ENCODE measurements around the gene RASL11A. TPM values are rescaled to one million over a fixed set of nuclear protein-coding genes. Genes with fewer than 3 reads are reported as not detected.
"Not testable (repeated sequence)": the region's sequence is repeated elsewhere in the genome, so short reads cannot be mapped to it uniquely, and the experiment has no call there.

The RASL11A gene
- total RNA-seq, 1 donor from 2014 or later, result 5.8 TPM

DNA sequence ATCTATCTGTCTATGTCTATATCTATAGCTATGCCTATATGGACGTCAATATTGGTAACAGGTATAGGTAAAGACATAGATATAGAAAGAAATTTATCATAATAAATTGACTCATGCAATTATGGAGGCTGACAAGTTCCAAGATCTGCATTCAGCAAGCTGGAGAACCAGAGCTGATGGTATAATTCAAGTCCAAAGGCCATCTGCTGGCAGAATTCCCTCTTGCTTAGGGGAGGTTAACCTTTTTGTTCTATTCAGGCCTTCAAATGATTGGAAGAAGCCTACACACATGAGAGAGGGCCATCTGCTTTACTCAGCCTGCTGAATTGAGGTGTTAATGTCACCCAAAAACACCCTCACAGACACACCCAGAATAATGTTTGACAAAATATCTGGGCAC is 10.8 kb downstream of the RASL11A start:
- H3K4me1 Mint-ChIP-seq (ENCODE audit: low read depth), result no peaks in the 10 kb centered on the region
- no peaks in the 10 kb centered on the region for H3K36me3 Mint-ChIP-seq (ENCODE audit: insufficient read depth)
- no peak overlapping the region for H3K4me3 Mint-ChIP-seq (ENCODE audit: low read depth)
- DNase-seq (ENCODE audit: low spot score, unreplicated experiment), result no peak
- TF ChIP-seq, protein P1, sequence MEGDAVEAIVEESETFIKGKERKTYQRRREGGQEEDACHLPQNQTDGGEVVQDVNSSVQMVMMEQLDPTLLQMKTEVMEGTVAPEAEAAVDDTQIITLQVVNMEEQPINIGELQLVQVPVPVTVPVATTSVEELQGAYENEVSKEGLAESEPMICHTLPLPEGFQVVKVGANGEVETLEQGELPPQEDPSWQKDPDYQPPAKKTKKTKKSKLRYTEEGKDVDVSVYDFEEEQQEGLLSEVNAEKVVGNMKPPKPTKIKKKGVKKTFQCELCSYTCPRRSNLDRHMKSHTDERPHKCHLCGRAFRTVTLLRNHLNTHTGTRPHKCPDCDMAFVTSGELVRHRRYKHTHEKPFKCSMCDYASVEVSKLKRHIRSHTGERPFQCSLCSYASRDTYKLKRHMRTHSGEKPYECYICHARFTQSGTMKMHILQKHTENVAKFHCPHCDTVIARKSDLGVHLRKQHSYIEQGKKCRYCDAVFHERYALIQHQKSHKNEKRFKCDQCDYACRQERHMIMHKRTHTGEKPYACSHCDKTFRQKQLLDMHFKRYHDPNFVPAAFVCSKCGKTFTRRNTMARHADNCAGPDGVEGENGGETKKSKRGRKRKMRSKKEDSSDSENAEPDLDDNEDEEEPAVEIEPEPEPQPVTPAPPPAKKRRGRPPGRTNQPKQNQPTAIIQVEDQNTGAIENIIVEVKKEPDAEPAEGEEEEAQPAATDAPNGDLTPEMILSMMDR (IDR thresholded peaks at IDR 0.05; ENCODE audit: unreplicated experiment), result no peak
- peaks cover 3% of the 10 kb centered on the region for H3K27me3 Mint-ChIP-seq
- H3K9me3 Mint-ChIP-seq (ENCODE audit: low read depth), result no peaks in the 10 kb centered on the region
- no peak overlapping the region for H3K27ac Mint-ChIP-seq

DNA sequence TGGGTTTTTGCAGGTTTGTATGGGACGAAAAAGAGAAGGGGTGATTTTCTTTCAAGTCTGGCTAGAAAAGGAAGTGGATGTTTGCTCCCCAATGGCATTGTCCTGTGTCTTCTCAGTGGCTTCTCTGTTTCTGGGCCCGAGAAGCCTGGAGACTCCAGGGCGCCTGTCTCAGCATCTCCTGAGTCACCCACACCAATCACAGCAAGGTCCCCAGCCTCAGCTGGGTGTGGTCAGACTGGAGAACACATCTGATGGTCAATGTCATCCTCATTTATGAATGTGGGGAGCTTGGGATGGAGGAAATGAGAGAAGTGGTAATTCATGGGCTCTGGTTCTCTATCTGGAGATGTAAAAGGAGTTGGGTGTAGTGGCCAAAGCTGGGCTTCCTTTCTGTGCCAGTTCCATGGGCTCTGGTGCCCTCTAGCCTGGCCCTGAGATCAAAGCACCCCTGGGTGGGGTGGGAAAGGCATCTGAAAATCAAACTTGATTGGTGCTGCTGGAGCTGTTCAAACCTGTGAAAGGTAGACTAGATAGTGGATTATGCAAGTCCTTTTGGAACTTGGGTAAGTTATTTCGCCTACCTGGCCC is 13.4 kb downstream of the RASL11A start:
- H3K4me3 Mint-ChIP-seq (ENCODE audit: low read depth), result no peak overlapping the region
- H3K4me1 Mint-ChIP-seq (ENCODE audit: low read depth), result no peaks in the 10 kb centered on the region
- no peak for DNase-seq (ENCODE audit: low spot score, unreplicated experiment)
- no peaks in the 10 kb centered on the region for H3K36me3 Mint-ChIP-seq (ENCODE audit: insufficient read depth)
- TF ChIP-seq, protein P1 (IDR thresholded peaks at IDR 0.05; ENCODE audit: unreplicated experiment), result no peak
- no peaks in the 10 kb centered on the region for H3K9me3 Mint-ChIP-seq (ENCODE audit: low read depth)
- H3K27ac Mint-ChIP-seq, result no peak overlapping the region
- peaks cover 3% of the 10 kb centered on the region for H3K27me3 Mint-ChIP-seq

DNA sequence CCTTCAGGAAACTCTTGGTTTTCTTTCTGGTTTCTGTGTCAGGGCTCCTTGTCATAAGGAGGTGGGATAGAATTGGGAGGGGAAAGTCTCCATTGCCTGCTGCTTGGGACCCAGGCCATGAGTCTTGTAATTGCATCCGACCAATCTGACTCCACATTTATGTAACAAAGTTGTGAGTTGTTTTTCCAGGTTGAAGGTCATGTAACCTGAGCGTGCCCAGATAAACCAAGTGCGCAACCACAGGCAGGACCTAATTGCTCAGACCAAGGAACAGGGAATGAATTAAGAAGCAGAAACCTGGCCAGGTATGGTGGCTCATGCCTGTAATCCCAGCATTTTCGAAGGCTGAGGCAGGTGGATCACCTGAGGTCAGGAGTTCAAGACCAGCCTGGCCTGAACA is 17.8 kb downstream of the RASL11A start:
- no peak overlapping the region for H3K27ac Mint-ChIP-seq
- H3K36me3 Mint-ChIP-seq (ENCODE audit: insufficient read depth), result no peaks in the 10 kb centered on the region
- no peaks in the 10 kb centered on the region for H3K9me3 Mint-ChIP-seq (ENCODE audit: low read depth)
- TF ChIP-seq, protein P1 (IDR thresholded peaks at IDR 0.05; ENCODE audit: unreplicated experiment), result no peak
- no peak for DNase-seq (ENCODE audit: low spot score, unreplicated experiment)
- no peaks in the 10 kb centered on the region for H3K4me1 Mint-ChIP-seq (ENCODE audit: low read depth)
- H3K27me3 Mint-ChIP-seq, result peaks cover 8% of the 10 kb centered on the region
- H3K4me3 Mint-ChIP-seq (ENCODE audit: low read depth), result no peak overlapping the region

DNA sequence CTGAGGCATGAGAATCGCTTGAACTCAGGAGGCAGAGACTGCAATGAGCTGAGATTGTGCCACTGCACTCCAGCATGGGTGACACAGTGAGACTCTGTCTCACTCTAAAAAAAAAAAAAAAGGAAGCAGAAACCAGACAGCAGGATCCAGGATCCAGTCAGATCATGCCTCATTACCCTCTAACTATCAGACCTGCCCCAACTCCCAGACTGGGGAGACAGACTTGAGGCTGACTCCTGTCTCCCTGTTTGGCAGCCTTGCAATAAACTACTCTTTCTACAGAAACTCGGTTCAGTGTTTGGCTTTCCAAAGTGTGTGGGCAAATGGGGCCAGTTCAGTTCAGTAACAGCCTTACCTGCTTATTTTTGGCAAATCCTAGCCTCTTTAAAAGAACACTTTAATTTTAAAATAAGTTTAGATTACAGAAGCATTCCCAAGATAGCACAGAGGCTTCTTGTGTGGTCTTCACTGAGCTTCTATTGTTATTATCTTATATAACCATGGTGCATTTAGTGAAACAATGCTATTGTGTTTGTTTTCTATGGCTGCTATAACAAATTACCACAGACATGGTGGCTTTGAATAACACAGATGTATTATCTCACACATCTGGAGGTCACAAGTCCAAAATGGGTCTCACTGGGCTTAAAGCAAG is 18.5 kb downstream of the RASL11A start:
- peaks cover 15% of the 10 kb centered on the region for H3K27me3 Mint-ChIP-seq
- no peaks in the 10 kb centered on the region for H3K4me1 Mint-ChIP-seq (ENCODE audit: low read depth)
- H3K9me3 Mint-ChIP-seq (ENCODE audit: low read depth), result no peaks in the 10 kb centered on the region
- H3K27ac Mint-ChIP-seq, result no peak overlapping the region
- H3K4me3 Mint-ChIP-seq (ENCODE audit: low read depth), result no peak overlapping the region
- TF ChIP-seq, protein P1 (IDR thresholded peaks at IDR 0.05; ENCODE audit: unreplicated experiment), result no peak
- no peaks in the 10 kb centered on the region for H3K36me3 Mint-ChIP-seq (ENCODE audit: insufficient read depth)
- DNase-seq (ENCODE audit: low spot score, unreplicated experiment), result no peak

DNA sequence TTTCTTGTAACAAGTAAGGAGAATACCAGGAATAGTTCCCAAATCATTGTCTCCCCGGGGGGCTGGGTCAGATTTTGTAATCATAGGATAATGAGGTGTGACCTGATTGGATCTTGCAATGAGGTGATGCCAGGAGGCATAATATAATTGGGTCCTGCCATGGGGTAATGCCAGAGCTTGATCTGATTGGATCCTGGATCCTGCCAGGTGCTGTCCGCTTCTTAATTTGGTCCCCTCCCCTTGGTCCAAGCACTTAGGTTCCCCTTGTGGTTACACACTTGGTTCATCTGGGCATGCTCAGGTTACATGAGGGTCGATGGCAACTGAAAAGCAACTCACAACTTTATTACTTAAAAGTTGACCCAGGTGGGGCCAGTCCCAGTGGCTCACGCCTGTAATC is 20.1 kb downstream of the RASL11A start:
- no peaks in the 10 kb centered on the region for H3K36me3 Mint-ChIP-seq (ENCODE audit: insufficient read depth)
- TF ChIP-seq, protein P1 (IDR thresholded peaks at IDR 0.05; ENCODE audit: unreplicated experiment), result no peak

DNA sequence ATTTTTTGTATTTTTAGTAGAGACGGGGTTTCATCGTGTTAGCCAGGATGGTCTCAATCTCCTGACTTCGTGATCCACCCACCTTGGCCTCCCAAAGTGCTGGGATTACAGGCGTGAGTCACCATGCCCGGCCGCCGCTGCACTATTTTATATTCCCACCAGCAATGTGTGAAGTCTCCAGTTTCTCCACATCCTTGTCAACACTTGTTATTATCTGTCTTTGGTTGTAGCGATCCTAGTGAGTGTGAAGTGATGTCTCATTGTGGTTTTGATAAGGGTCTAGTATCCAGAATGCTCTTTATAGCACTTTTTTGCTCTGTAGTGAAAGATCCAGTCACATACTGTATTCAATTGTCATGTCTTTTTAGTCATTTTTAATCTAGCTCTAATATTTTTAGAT is 21.3 kb downstream of the RASL11A start:
- H3K27ac Mint-ChIP-seq; H3K4me1 Mint-ChIP-seq (ENCODE audit: low read depth); H3K9me3 Mint-ChIP-seq (ENCODE audit: low read depth): not testable (repeated sequence)

More for the DNA sequence above, 20.1 kb downstream of the RASL11A start:
- Mint-ChIP-seq H3K27ac (no peak overlapping the region), H3K4me1 (ENCODE audit: low read depth) (no peaks in the 10 kb centered on the region), H3K4me3 (ENCODE audit: low read depth) (no peak overlapping the region), H3K27me3 (peaks cover 24% of the 10 kb centered on the region), H3K9me3 (ENCODE audit: low read depth) (no peaks in the 10 kb centered on the region)
- DNase-seq (ENCODE audit: low spot score, unreplicated experiment), result no peak

More for the DNA sequence above, 21.3 kb downstream of the RASL11A start:
- not testable (repeated sequence) for DNase-seq (ENCODE audit: low spot score, unreplicated experiment); H3K36me3 Mint-ChIP-seq (ENCODE audit: insufficient read depth); H3K4me3 Mint-ChIP-seq (ENCODE audit: low read depth)
- peaks cover 27% of the 10 kb centered on the region for H3K27me3 Mint-ChIP-seq
